Upper lobe of left lung (tissue), 4 donors: ENCODE measurements around the gene UNC80.

Source experiments
- CTCF ChIP-seq, 6 experiments: fragments of 450-650 bp in 4 of 6; fragments of 200-600 bp in 2 of 6; sonication (generic) in 2 of 6; IDR thresholded peaks; one replicate each; pipeline ENCODE4 v1.5.1; 2016 to 2019; ENCODE audit warnings: antibody characterized with exemption in 6 of 6
- EP300 ChIP-seq, 4 donors: sonication (generic); formaldehyde crosslinking; IDR thresholded peaks; one replicate each; pipeline ENCODE4 v1.5.1; 2017; ENCODE audit warnings: antibody characterized with exemption in 4 of 4, control low read depth in 2 of 4

GRCh38 chr2:209771474-209772289 lies at the start of gene UNC80:
- TF ChIP-seq EP300 (IDR thresholded peaks at IDR 0.05) = no peak
- TF ChIP-seq CTCF (IDR thresholded peaks at IDR 0.05) = no peak
